Adipose tissue (tissue), 3 donors: ENCODE results near the gene CABYR. TPM values are rescaled to one million over a fixed set of nuclear protein-coding genes. Genes with fewer than 3 reads are reported as not detected.

Experiments used
- polyA plus RNA-seq, 3 donors: library from polyadenylated mRNA; stranded (reverse); fragments of 200-250 nt; gene quantifications; one replicate each; pipeline ENCODE4 v1.2.3, GENCODE V29; 2013
- donor health status: healthy with polysubstance abuse.
- donor health status: Bipolar disorder and iron deficiency.
- donor health status: healthy.

CABYR gene
- polyA plus RNA-seq, 3 donors: 0.21 to 1.3 (median 0.90) TPM

Other genes starting within 250 kb of the CABYR start
- gene TTC39C, start 124.3 kb upstream of the CABYR start, polyA plus RNA-seq: 10 to 100 TPM in 2 of 3 donors, 1 to 10 TPM in 1; 9.6 to 27.2 (median 20.7) TPM